ENCODE data around the gene SPDYE8.
"Not testable (repeated sequence)": the region's sequence is repeated elsewhere in the genome, so short reads cannot be mapped to it uniquely, and the experiment has no call there.

DNA sequence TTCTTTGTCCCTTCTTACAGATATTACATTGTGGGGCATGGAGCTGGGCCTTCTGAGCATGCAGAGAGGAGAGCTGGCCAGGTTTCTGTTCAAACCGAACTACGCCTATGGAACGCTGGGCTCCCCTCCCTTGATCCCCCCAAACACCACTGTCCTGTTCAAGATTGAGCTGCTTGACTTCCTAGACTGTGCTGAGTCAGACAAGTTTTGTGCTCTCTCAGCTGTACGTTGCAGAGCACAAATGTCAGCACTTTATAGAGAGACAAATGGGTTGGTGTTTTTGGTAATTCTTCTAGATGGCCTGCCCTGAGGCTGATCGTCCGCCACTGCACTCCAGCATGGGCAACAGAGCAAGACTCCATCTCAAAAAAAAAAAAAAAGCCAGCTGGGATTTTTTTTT lies 58.1 kb downstream of the SPDYE8 start:
- TF ChIP-seq, protein P1, sequence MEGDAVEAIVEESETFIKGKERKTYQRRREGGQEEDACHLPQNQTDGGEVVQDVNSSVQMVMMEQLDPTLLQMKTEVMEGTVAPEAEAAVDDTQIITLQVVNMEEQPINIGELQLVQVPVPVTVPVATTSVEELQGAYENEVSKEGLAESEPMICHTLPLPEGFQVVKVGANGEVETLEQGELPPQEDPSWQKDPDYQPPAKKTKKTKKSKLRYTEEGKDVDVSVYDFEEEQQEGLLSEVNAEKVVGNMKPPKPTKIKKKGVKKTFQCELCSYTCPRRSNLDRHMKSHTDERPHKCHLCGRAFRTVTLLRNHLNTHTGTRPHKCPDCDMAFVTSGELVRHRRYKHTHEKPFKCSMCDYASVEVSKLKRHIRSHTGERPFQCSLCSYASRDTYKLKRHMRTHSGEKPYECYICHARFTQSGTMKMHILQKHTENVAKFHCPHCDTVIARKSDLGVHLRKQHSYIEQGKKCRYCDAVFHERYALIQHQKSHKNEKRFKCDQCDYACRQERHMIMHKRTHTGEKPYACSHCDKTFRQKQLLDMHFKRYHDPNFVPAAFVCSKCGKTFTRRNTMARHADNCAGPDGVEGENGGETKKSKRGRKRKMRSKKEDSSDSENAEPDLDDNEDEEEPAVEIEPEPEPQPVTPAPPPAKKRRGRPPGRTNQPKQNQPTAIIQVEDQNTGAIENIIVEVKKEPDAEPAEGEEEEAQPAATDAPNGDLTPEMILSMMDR (conservative IDR thresholded peaks at IDR 0.05; ENCODE audit: low read length) = not testable (repeated sequence)
- not testable (repeated sequence) for TF ChIP-seq EZH2phosphoT487 (IDR thresholded peaks at IDR 0.05; ENCODE audit: borderline replicate concordance)

Data from Loucy (cell line).